MCF 10A (cell line): ENCODE data around the gene CECR2. TPM values are rescaled to one million over a fixed set of nuclear protein-coding genes. Genes with fewer than 3 reads are reported as not detected.
A peak's percentile ranks its signal among the peaks of the same experiment; 100 is the strongest.

ENCODE experiments used
- BruUV-seq: library from RNA; stranded (reverse); fragments of 400-500 nt; replicated peaks from 2 replicates; lab custom pipeline; 2021; lab: Mats Ljungman, UMichigan
- CTCF ChIA-PET: fragments of 300-600 bp; sonication (Branson Sonifier 250); formaldehyde crosslinking; extraction: SDS; loops from one replicate; lab custom pipeline; 2021; ENCODE audit warnings: antibody characterized with exemption, inconsistent platforms; lab: Yijun Ruan, JAX
- POLR2A ChIA-PET: fragments of 300-600, 350-650 bp; sonication (Branson Sonifier 250); formaldehyde crosslinking; extraction: SDS; loops from one replicate; lab custom pipeline; 2020; ENCODE audit warnings: antibody characterized with exemption, inconsistent platforms; lab: Yijun Ruan, JAX
- DNase-seq: peaks from one replicate; pipeline ENCODE4 v3.0.0-alpha.2; 2018; ENCODE audit not compliant: unreplicated experiment
- H3K27ac Mint-ChIP-seq: one replicate; pipeline ENCODE4 v1.8.0; 2022; ENCODE audit warnings: mild to moderate bottlenecking, low read depth, mixed read lengths; ENCODE audit not compliant: unreplicated experiment
- H3K27me3 Mint-ChIP-seq: one replicate; pipeline ENCODE4 v1.8.0; 2022; ENCODE audit warnings: mixed read lengths; ENCODE audit not compliant: insufficient read depth, unreplicated experiment
- H3K36me3 Mint-ChIP-seq: one replicate; pipeline ENCODE4 v1.8.0; 2022; ENCODE audit warnings: mild to moderate bottlenecking, moderate library complexity, mixed read lengths; ENCODE audit not compliant: insufficient read depth, unreplicated experiment
- H3K4me1 Mint-ChIP-seq: one replicate; pipeline ENCODE4 v1.8.0; 2022; ENCODE audit warnings: mixed read lengths; ENCODE audit not compliant: insufficient read depth, unreplicated experiment
- H3K4me3 Mint-ChIP-seq: one replicate; pipeline ENCODE4 v1.8.0; 2022; ENCODE audit warnings: mild to moderate bottlenecking, moderate library complexity, mixed read lengths; ENCODE audit not compliant: unreplicated experiment
- H3K9me3 Mint-ChIP-seq: one replicate; pipeline ENCODE4 v1.8.0; 2022; ENCODE audit warnings: mixed read lengths; ENCODE audit not compliant: unreplicated experiment
- intact Hi-C: fragments of 100-400 bp; cut with micrococcal nuclease; formaldehyde crosslinking; loops from 2 replicates; pipeline ENCODE4 v1.14.1; 2022
- total RNA-seq: library from RNA; stranded (reverse); gene quantifications from 2 replicates; pipeline ENCODE4 v1.2.3, GENCODE V29; 2022
- TF ChIP-seq, protein P1 (sequence below): fragments of 200-600 bp; IDR thresholded peaks from one replicate; pipeline ENCODE4 v1.8.0; 2022; ENCODE audit warnings: antibody characterized with exemption, mild to moderate bottlenecking; ENCODE audit not compliant: unreplicated experiment

Gene CECR2
- total RNA-seq, 1 experiment from 2014 or later, result not detected

- H3K4me3 Mint-ChIP-seq, result no peak overlapping the region
- intact Hi-C loops, result no loop called here
- no peaks in the 10 kb centered on the region for H3K9me3 Mint-ChIP-seq
- no peak overlapping the region for H3K27ac Mint-ChIP-seq
- no TSS peak for BruUV-seq
- TF ChIP-seq, protein P1, sequence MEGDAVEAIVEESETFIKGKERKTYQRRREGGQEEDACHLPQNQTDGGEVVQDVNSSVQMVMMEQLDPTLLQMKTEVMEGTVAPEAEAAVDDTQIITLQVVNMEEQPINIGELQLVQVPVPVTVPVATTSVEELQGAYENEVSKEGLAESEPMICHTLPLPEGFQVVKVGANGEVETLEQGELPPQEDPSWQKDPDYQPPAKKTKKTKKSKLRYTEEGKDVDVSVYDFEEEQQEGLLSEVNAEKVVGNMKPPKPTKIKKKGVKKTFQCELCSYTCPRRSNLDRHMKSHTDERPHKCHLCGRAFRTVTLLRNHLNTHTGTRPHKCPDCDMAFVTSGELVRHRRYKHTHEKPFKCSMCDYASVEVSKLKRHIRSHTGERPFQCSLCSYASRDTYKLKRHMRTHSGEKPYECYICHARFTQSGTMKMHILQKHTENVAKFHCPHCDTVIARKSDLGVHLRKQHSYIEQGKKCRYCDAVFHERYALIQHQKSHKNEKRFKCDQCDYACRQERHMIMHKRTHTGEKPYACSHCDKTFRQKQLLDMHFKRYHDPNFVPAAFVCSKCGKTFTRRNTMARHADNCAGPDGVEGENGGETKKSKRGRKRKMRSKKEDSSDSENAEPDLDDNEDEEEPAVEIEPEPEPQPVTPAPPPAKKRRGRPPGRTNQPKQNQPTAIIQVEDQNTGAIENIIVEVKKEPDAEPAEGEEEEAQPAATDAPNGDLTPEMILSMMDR, result no peak
- no peaks in the 10 kb centered on the region for H3K36me3 Mint-ChIP-seq
- H3K4me1 Mint-ChIP-seq, result peaks cover 7% of the 10 kb centered on the region
- no peak for DNase-seq
- POLR2A ChIA-PET, result interaction anchor here (1.0 to 1.2 kb wide), 2 partner anchors 14 to 28 kb away, joined by 3 read pairs; no protein-coding TSS in a partner anchor
- H3K27me3 Mint-ChIP-seq, result no peaks in the 10 kb centered on the region
- CTCF ChIA-PET, result no interaction called here
Measured at GRCh38 chr22:17337639-17338038, 31.6 kb upstream of the CECR2 start.

- ChIA-PET POLR2A (interaction anchor here (1.7 to 2.2 kb wide), 2 partner anchors 10 to 168 kb away, joined by 5 to 6 read pairs; no protein-coding TSS in a partner anchor), CTCF (interaction anchor here (0.5 to 1.2 kb wide), 4 partner anchors 10 to 167 kb away, joined by 3 to 6 read pairs (median 4); no protein-coding TSS in a partner anchor)
- no TSS peak for BruUV-seq
- H3K4me1 Mint-ChIP-seq, result peaks cover 7% of the 10 kb centered on the region
- H3K4me3 Mint-ChIP-seq, result no peak overlapping the region
- no peaks in the 10 kb centered on the region for H3K36me3 Mint-ChIP-seq
- TF ChIP-seq, protein P1, result no peak
- H3K27ac Mint-ChIP-seq, result no peak overlapping the region
- H3K27me3 Mint-ChIP-seq, result no peaks in the 10 kb centered on the region
- no peaks in the 10 kb centered on the region for H3K9me3 Mint-ChIP-seq
- intact Hi-C loops, result no loop called here
- peak; percentile 53 for DNase-seq
Measured at GRCh38 chr22:17339095-17339693, 30.1 kb upstream of the CECR2 start.

DNA sequence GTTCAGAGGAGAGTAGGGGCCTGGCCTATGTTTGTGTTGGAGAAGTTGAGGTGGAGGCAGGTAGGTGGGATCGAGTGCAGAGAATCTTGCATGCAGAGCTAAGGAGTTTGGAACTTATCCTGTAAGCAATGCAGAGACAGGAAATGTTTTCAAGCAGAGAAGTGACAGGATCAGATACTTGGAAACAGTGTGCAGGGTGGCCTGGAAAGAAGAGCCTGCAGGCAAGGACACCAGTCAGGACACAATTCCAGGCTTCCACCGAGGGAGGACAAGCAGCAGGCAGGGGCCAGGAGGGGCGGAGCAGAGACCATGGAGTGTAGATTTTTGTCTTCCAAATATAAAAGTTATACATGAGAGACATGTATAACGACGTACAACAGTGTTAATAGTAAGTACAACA is 26.9 kb upstream of the CECR2 start:
- POLR2A ChIA-PET, result no interaction called here
- DNase-seq, result no peak
- TF ChIP-seq, protein P1, result no peak
- Mint-ChIP-seq H3K4me3 (no peak overlapping the region), H3K4me1 (peaks cover 7% of the 10 kb centered on the region), H3K27ac (no peak overlapping the region), H3K36me3 (no peaks in the 10 kb centered on the region), H3K9me3 (no peaks in the 10 kb centered on the region), H3K27me3 (no peaks in the 10 kb centered on the region)
- intact Hi-C loops, result no loop called here
- BruUV-seq, result no TSS peak
- CTCF ChIA-PET, result interaction anchor here (0.7 to 1.0 kb wide), 2 partner anchors 85 to 419 kb away, joined by 3 to 4 read pairs; no protein-coding TSS in a partner anchor

DNA sequence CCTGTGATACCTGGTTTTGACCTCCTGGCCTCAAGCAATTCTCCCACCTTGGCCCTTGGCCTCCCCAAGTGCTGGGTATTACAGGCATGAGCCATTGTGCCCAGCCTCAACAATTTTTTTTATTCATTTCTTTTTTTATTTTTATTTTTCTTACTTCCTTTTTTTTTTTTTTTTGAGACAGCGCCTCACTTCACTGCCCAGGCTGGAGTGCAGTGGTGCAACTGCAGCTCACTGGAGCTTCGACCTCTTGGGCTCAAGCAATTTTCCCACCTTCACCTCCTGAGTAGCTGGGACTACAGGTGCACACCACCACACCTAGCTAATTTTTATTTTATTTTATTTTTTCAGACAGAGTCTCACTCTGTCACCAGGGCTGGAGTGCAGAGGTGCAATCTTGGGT is 25.5 kb upstream of the CECR2 start:
- TF ChIP-seq, protein P1, result no peak
- no peak overlapping the region for H3K4me3 Mint-ChIP-seq
- ChIA-PET POLR2A (interaction anchor here (0.6 to 0.7 kb wide), 2 partner anchors 259 to 311 kb away, joined by 3 read pairs; no protein-coding TSS in a partner anchor), CTCF (interaction anchor here (1.1 kb wide), 1 partner anchor 23 kb away, joined by 7 read pairs; no protein-coding TSS in a partner anchor)
- no peak overlapping the region for H3K27ac Mint-ChIP-seq
- no peaks in the 10 kb centered on the region for H3K36me3 Mint-ChIP-seq
- intact Hi-C loops, result no loop called here
- H3K27me3 Mint-ChIP-seq, result no peaks in the 10 kb centered on the region
- peaks cover 7% of the 10 kb centered on the region for H3K4me1 Mint-ChIP-seq
- DNase-seq, result no peak
- no peaks in the 10 kb centered on the region for H3K9me3 Mint-ChIP-seq
- no TSS peak for BruUV-seq
